ENCODE results near the gene RAB3GAP2. TPM values are rescaled to one million over a fixed set of nuclear protein-coding genes. Genes with fewer than 3 reads are reported as not detected.

RAB3GAP2 gene
- polyA plus RNA-seq, 4 donors: 3.5 to 24.8 (median 7.7) TPM

DNA sequence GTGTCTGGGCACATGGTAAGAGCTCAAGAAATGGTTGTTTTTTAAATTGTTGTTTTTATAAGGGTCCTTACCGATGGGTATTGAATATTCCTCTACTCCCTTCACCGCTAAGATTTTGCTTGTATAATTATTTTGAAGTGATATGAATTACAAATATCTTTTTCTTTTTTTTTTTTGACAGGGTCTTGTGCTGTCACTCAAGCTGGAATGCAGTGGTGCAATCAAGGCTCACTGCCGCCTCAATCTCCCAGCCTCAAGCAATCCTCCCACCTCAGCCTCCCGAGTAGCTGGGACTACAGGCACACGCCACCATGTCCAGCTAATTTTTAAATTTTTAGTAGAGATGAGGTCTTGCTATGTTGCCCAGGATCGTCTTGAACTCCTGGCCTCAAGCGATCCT, 27.1 kb upstream of the RAB3GAP2 start:
- FAIRE-seq: no peak
- 93 to 97% (median 94%) methylated on average over 7 of the region's 7 CpGs for WGBS, 3 donors
- no peaks in the 10 kb centered on the region for H3K9me3 ChIP-seq (ENCODE audit: control insufficient read depth in 2 of 2, insufficient read depth in 1 of 2, low read depth in 1 of 2, low read length in 1 of 2)
- no peak for DNase-seq
- H3K27ac ChIP-seq (ENCODE audit: low read depth in 1 of 3, low read length in 2 of 3): no peak overlapping the region
- H3K36me3 ChIP-seq (ENCODE audit: control insufficient read depth in 3 of 3, insufficient read depth in 2 of 3, low read depth in 1 of 3, low read length in 3 of 3): no peaks in the 10 kb centered on the region
- no peaks in the 10 kb centered on the region for H3K4me1 ChIP-seq (ENCODE audit: control insufficient read depth in 3 of 3, insufficient read depth in 2 of 3, low read depth in 1 of 3, low read length in 2 of 3)
- H3K27me3 ChIP-seq (ENCODE audit: control insufficient read depth in 3 of 3, insufficient read depth in 3 of 3, low read length in 3 of 3): no peaks in the 10 kb centered on the region
- H3K4me3 ChIP-seq (ENCODE audit: low read depth in 1 of 3, low read length in 3 of 3): no peak overlapping the region

DNA sequence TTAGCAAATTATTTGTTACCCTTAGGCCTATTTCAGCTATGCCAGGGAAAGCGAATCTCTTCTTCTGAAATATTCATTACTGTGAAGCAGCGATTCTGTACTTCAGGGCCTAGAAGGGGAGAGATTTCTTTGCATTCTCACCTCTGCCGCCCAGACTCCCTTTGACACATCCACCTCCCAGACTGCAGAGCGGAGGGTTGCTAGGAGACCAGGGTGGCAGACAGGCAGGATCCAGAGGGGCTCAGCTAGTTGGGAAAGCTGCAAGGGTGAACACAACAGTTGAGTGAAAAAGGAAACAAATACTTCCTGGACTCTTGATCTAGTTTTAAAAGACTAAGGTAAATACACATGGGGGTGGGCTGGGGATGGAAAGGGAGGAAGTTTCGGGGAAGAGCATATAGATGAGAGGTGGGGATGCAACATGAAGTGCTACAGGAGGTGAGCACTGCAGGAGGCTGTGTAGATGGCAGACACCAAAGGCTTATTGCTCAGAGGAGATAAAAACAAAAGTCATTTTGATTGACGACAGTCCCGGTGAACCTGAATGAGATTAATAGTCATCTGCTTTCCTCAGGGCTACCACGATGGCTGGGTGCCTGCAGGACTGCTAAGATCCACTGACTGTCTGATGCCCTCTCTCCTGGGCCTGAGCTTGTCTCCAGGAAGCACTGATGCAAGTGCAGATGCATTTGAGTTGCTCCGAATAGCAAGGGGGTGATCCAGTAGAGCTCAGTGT, 26.4 kb upstream of the RAB3GAP2 start:
- Histone ChIP-seq H3K4me3 (ENCODE audit: low read depth in 1 of 3, low read length in 3 of 3) (no peak overlapping the region), H3K27ac (ENCODE audit: low read depth in 1 of 3, low read length in 2 of 3) (no peak overlapping the region), H3K27me3 (ENCODE audit: control insufficient read depth in 3 of 3, insufficient read depth in 3 of 3, low read length in 3 of 3) (no peaks in the 10 kb centered on the region), H3K36me3 (ENCODE audit: control insufficient read depth in 3 of 3, insufficient read depth in 2 of 3, low read depth in 1 of 3, low read length in 3 of 3) (no peaks in the 10 kb centered on the region), H3K4me1 (ENCODE audit: control insufficient read depth in 3 of 3, insufficient read depth in 2 of 3, low read depth in 1 of 3, low read length in 2 of 3) (no peaks in the 10 kb centered on the region), H3K9me3 (ENCODE audit: control insufficient read depth in 2 of 2, insufficient read depth in 1 of 2, low read depth in 1 of 2, low read length in 1 of 2) (no peaks in the 10 kb centered on the region)
- DNase-seq (no peak), FAIRE-seq (no peak)
- 75 to 81% (median 79%) methylated on average over 9 of the region's 9 CpGs for WGBS, 3 donors

DNA sequence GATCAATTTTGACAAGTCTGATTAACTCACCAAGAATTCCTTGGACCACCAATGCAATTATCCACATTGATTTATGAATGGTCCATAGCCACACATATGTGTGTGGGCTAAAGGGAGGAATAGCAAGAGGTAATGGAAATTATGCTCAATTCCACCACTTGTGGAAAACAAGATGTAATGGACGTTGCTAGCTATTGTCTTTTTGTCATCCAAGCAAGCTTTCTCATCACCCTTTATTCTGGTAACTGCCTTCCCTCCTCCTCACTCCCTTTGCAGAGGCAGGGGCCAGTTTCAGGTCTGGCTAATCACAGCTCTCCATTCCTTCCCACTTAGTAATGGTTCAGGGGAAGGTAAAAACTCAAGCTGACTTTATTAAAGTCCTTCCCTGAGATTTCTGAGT, 24.7 kb upstream of the RAB3GAP2 start:
- Histone ChIP-seq H3K27me3 (ENCODE audit: control insufficient read depth in 3 of 3, insufficient read depth in 3 of 3, low read length in 3 of 3) (no peaks in the 10 kb centered on the region), H3K4me1 (ENCODE audit: control insufficient read depth in 3 of 3, insufficient read depth in 2 of 3, low read depth in 1 of 3, low read length in 2 of 3) (no peaks in the 10 kb centered on the region), H3K27ac (ENCODE audit: low read depth in 1 of 3, low read length in 2 of 3) (no peak overlapping the region), H3K9me3 (ENCODE audit: control insufficient read depth in 2 of 2, insufficient read depth in 1 of 2, low read depth in 1 of 2, low read length in 1 of 2) (no peaks in the 10 kb centered on the region), H3K4me3 (ENCODE audit: low read depth in 1 of 3, low read length in 3 of 3) (no peak overlapping the region), H3K36me3 (ENCODE audit: control insufficient read depth in 3 of 3, insufficient read depth in 2 of 3, low read depth in 1 of 3, low read length in 3 of 3) (no peaks in the 10 kb centered on the region)
- DNase-seq: no peak
- 65 to 87% (median 80%) methylated on average over 1 of the region's 1 CpG for WGBS, 3 donors
- no peak for FAIRE-seq

- no peak for FAIRE-seq
- Histone ChIP-seq H3K4me1 (ENCODE audit: control insufficient read depth in 3 of 3, insufficient read depth in 2 of 3, low read depth in 1 of 3, low read length in 2 of 3) (no peaks in the 10 kb centered on the region), H3K27me3 (ENCODE audit: control insufficient read depth in 3 of 3, insufficient read depth in 3 of 3, low read length in 3 of 3) (no peaks in the 10 kb centered on the region), H3K36me3 (ENCODE audit: control insufficient read depth in 3 of 3, insufficient read depth in 2 of 3, low read depth in 1 of 3, low read length in 3 of 3) (no peaks in the 10 kb centered on the region), H3K9me3 (ENCODE audit: control insufficient read depth in 2 of 2, insufficient read depth in 1 of 2, low read depth in 1 of 2, low read length in 1 of 2) (no peaks in the 10 kb centered on the region), H3K4me3 (ENCODE audit: low read depth in 1 of 3, low read length in 3 of 3) (no peak overlapping the region), H3K27ac (ENCODE audit: low read depth in 1 of 3, low read length in 2 of 3) (no peak overlapping the region)
- WGBS, 3 donors: 86 to 95% (median 94%) methylated on average over 4 of the region's 4 CpGs
- DNase-seq: no peak
Measured at GRCh38 chr1:220294846-220295301, 22.6 kb upstream of the RAB3GAP2 start.

DNA sequence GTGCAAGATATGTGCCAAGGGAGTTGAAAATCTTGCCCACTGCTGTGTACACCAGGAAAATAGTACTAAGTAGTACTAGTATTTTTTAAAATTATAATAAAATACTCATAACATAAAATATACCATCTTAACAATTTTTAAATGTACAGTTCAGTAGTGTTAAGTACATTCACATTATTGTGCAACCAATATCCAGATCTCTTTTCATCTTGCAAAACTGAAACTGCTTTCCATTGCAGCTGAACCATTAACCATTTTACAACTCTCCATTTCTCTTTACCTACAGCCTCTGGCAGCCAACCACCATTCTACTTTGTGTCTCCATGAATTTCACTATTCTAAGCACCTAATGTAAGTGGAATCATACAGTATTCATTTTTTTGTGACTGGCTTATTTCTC, 19.3 kb upstream of the RAB3GAP2 start:
- DNase-seq: peak in 1 of 2 donors; percentile 48
- Histone ChIP-seq H3K27me3 (ENCODE audit: control insufficient read depth in 3 of 3, insufficient read depth in 3 of 3, low read length in 3 of 3) (no peaks in the 10 kb centered on the region), H3K4me1 (ENCODE audit: control insufficient read depth in 3 of 3, insufficient read depth in 2 of 3, low read depth in 1 of 3, low read length in 2 of 3) (no peaks in the 10 kb centered on the region), H3K9me3 (ENCODE audit: control insufficient read depth in 2 of 2, insufficient read depth in 1 of 2, low read depth in 1 of 2, low read length in 1 of 2) (no peaks in the 10 kb centered on the region), H3K27ac (ENCODE audit: low read depth in 1 of 3, low read length in 2 of 3) (no peak overlapping the region), H3K36me3 (ENCODE audit: control insufficient read depth in 3 of 3, insufficient read depth in 2 of 3, low read depth in 1 of 3, low read length in 3 of 3) (no peaks in the 10 kb centered on the region), H3K4me3 (ENCODE audit: low read depth in 1 of 3, low read length in 3 of 3) (no peak overlapping the region)
- no peak for FAIRE-seq

DNA sequence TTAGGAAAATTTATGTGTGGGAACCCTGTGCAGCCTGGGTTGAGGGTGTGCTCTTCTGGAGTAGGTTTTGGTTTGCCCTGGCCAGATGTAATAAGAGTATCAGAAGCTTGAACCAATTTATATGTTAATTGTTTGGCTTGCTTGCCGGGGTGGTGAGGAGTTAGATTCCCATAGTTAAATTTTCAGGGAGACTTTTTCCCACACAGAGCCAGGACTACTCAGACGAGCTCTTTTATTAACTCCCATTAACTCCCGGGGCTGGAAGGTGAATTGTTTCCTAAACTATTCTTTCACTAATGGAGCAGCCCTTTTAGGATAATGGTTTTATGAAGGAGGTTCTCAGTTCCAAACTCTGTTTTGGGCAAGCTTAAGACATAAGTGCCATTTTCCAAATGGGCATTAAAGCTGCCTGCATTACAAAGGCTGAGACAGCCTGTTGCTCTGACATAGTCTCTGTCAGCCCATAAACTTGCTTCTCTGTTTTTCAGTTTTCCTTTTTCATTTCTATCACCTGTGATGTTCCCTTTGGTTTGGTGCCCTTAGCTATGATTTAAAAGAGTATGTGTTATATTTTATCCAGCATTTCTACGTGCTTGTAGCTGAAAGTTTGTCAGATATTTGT, 18.0 kb upstream of the RAB3GAP2 start:
- no peaks in the 10 kb centered on the region for H3K9me3 ChIP-seq (ENCODE audit: control insufficient read depth in 2 of 2, insufficient read depth in 1 of 2, low read depth in 1 of 2, low read length in 1 of 2)
- H3K36me3 ChIP-seq (ENCODE audit: control insufficient read depth in 3 of 3, insufficient read depth in 2 of 3, low read depth in 1 of 3, low read length in 3 of 3): no peaks in the 10 kb centered on the region
- H3K4me3 ChIP-seq (ENCODE audit: low read depth in 1 of 3, low read length in 3 of 3): no peak overlapping the region
- H3K27ac ChIP-seq (ENCODE audit: low read depth in 1 of 3, low read length in 2 of 3): no peak overlapping the region
- 54 to 67% (median 54%) methylated on average over 4 of the region's 4 CpGs for WGBS, 3 donors
- DNase-seq (no peak), FAIRE-seq (no peak)
- no peaks in the 10 kb centered on the region for H3K4me1 ChIP-seq (ENCODE audit: control insufficient read depth in 3 of 3, insufficient read depth in 2 of 3, low read depth in 1 of 3, low read length in 2 of 3)
- no peaks in the 10 kb centered on the region for H3K27me3 ChIP-seq (ENCODE audit: control insufficient read depth in 3 of 3, insufficient read depth in 3 of 3, low read length in 3 of 3)

GRCh38 chr1:220287129-220287528, 14.9 kb upstream of the RAB3GAP2 start:
- no peak overlapping the region for H3K27ac ChIP-seq (ENCODE audit: low read depth in 1 of 3, low read length in 2 of 3)
- 93 to 95% (median 94%) methylated on average over 8 of the region's 8 CpGs for WGBS, 3 donors
- no peak for DNase-seq
- no peaks in the 10 kb centered on the region for H3K9me3 ChIP-seq (ENCODE audit: control insufficient read depth in 2 of 2, insufficient read depth in 1 of 2, low read depth in 1 of 2, low read length in 1 of 2)
- H3K4me3 ChIP-seq (ENCODE audit: low read depth in 1 of 3, low read length in 3 of 3): no peak overlapping the region
- H3K4me1 ChIP-seq (ENCODE audit: control insufficient read depth in 3 of 3, insufficient read depth in 2 of 3, low read depth in 1 of 3, low read length in 2 of 3): no peaks in the 10 kb centered on the region
- no peaks in the 10 kb centered on the region for H3K36me3 ChIP-seq (ENCODE audit: control insufficient read depth in 3 of 3, insufficient read depth in 2 of 3, low read depth in 1 of 3, low read length in 3 of 3)
- FAIRE-seq: no peak
- no peaks in the 10 kb centered on the region for H3K27me3 ChIP-seq (ENCODE audit: control insufficient read depth in 3 of 3, insufficient read depth in 3 of 3, low read length in 3 of 3)

- H3K4me3 ChIP-seq (ENCODE audit: low read depth in 1 of 3, low read length in 3 of 3): no peak overlapping the region
- 65 to 77% (median 70%) methylated on average over 1 of the region's 1 CpG for WGBS, 3 donors
- no peaks in the 10 kb centered on the region for H3K36me3 ChIP-seq (ENCODE audit: control insufficient read depth in 3 of 3, insufficient read depth in 2 of 3, low read depth in 1 of 3, low read length in 3 of 3)
- no peaks in the 10 kb centered on the region for H3K4me1 ChIP-seq (ENCODE audit: control insufficient read depth in 3 of 3, insufficient read depth in 2 of 3, low read depth in 1 of 3, low read length in 2 of 3)
- peaks cover 0 to 2% (median 0%) of the 10 kb centered on the region in 3 donors for H3K27me3 ChIP-seq (ENCODE audit: control insufficient read depth in 3 of 3, insufficient read depth in 3 of 3, low read length in 3 of 3)
- H3K9me3 ChIP-seq (ENCODE audit: control insufficient read depth in 2 of 2, insufficient read depth in 1 of 2, low read depth in 1 of 2, low read length in 1 of 2): no peaks in the 10 kb centered on the region
- no peak overlapping the region for H3K27ac ChIP-seq (ENCODE audit: low read depth in 1 of 3, low read length in 2 of 3)
- FAIRE-seq (no peak), DNase-seq (no peak)
Measured at GRCh38 chr1:220283625-220284024, 11.4 kb upstream of the RAB3GAP2 start.
